ENCODE results near the gene STH. TPM values are rescaled to one million over a fixed set of nuclear protein-coding genes. Genes with fewer than 3 reads are reported as not detected.

The STH gene
- polyA plus RNA-seq, 2 of the 4 experiments (the other 2 are of a cell fraction) = not detected

GRCh38 chr17:45993962-45994627 lies 5.0 kb upstream of the STH start (continued):
- TF ChIP-seq CTCF (IDR thresholded peaks at IDR 0.05) (no peak), MAFK (IDR thresholded peaks at IDR 0.05; ENCODE audit: partially characterized antibody) (no peak)
- TF ChIP-seq, protein P1, sequence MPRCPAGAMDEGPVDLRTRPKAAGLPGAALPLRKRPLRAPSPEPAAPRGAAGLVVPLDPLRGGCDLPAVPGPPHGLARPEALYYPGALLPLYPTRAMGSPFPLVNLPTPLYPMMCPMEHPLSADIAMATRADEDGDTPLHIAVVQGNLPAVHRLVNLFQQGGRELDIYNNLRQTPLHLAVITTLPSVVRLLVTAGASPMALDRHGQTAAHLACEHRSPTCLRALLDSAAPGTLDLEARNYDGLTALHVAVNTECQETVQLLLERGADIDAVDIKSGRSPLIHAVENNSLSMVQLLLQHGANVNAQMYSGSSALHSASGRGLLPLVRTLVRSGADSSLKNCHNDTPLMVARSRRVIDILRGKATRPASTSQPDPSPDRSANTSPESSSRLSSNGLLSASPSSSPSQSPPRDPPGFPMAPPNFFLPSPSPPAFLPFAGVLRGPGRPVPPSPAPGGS (IDR thresholded peaks at IDR 0.05) = no peak
- TF ChIP-seq, protein P2, sequence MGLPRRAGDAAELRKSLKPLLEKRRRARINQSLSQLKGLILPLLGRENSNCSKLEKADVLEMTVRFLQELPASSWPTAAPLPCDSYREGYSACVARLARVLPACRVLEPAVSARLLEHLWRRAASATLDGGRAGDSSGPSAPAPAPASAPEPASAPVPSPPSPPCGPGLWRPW (IDR thresholded peaks at IDR 0.05) = no peak

DNA sequence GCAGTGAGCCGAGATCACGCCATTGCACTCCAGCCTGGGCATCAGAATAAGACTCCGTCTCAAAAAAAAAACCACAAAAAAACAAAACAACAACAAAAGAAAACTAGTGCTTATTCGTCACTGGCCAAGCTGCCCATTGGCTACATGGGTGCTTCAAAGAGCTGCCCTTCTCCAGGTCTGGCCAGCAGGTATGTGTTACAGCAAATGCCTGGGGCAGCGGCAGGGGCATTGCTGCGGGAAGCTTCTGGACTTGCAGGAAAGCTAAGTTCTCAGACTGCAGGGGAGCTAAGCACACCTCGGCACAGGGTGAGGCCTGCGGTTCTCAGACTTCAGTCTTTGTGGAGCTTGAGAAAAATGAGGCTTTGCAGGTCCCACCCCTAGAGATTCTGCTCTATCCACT lies 4.1 kb upstream of the STH start:
- DNase-seq (ENCODE audit: low read depth in 1 of 2, low spot score in 1 of 2) = no peak
- WGBS (ENCODE audit: missing lambda C conversion rate) = 88% methylated on average over 8 of the region's 8 CpGs
- no peak overlapping the region for H3K4me2 ChIP-seq
- FAIRE-seq = no peak
- H3K9me3 ChIP-seq = no peaks in the 10 kb centered on the region
- ChIA-PET CTCF (interaction anchor here (0.9 to 1.6 kb wide), 8 partner anchors 8 to 355 kb away, joined by 3 to 7 read pairs (median 4); partner anchors contain the start of gene KANSL1), POLR2A (no interaction called here)
- TF ChIP-seq SREBF2 (IDR thresholded peaks at IDR 0.05) = no peak
- no peak for TF ChIP-seq POLR2A (IDR thresholded peaks at IDR 0.05; ENCODE audit: low read length)
- TF ChIP-seq GATA3 (IDR thresholded peaks at IDR 0.05; ENCODE audit: borderline replicate concordance) = no peak
- no peak for TF ChIP-seq ZC3H11A (IDR thresholded peaks at IDR 0.05)
- TF ChIP-seq HMGXB4 (CRISPR knock-in tag; IDR thresholded peaks at IDR 0.05; ENCODE audit: borderline replicate concordance) = no peak
- no peak for TF ChIP-seq SMC3 (IDR thresholded peaks at IDR 0.05)
- TF ChIP-seq, protein P2 (IDR thresholded peaks at IDR 0.05) = no peak
- no peak overlapping the region for H3K4me3 ChIP-seq
- H3K4me1 ChIP-seq = no peaks in the 10 kb centered on the region
- no peak for ATAC-seq
- no peak overlapping the region for H3K27ac ChIP-seq

DNA sequence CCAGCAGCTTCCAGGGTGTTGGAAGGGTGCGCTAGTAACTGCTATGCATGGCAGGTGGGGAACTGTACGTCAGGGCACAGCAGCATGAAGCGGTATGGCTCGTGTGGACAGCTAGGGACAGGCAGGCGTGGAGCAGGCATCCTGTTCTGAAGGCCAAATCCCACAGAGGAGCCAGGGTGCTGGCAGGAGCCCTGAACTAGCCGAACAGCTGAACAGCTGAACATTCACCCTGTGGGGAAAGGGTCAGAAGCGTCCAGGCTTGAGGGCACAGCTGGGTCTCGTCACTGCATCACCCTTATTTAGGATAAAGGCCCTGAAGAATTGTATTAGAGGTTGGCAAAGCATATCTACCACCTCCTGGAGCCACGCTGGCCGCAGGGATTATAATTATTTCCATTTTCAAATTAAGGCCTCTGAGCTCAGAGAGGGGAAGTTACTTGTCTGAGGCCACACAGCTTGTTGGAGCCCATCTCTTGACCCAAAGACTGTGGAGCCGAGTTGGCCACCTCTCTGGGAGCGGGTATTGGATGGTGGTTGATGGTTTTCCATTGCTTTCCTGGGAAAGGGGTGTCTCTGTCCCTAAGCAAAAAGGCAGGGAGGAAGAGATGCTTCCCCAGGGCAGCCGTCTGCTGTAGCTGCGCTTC lies 3.3 kb upstream of the STH start:
- WGBS (ENCODE audit: missing lambda C conversion rate) = 77% methylated on average over 14 of the region's 14 CpGs
- ChIA-PET POLR2A (no interaction called here), CTCF (interaction anchor here (0.9 to 1.6 kb wide), 7 partner anchors 9 to 355 kb away, joined by 3 to 7 read pairs (median 4); partner anchors contain the start of gene KANSL1)
- peak; percentile 9 to 13; a peak in 1 of 6 replicates for ATAC-seq
- FAIRE-seq = no peak
- Histone ChIP-seq H3K4me2 (no peak overlapping the region), H3K4me1 (no peaks in the 10 kb centered on the region), H3K27ac (no peak overlapping the region), H3K9me3 (no peaks in the 10 kb centered on the region), H3K4me3 (no peak overlapping the region)
- DNase-seq (ENCODE audit: low read depth in 1 of 2, low spot score in 1 of 2) = no peak
- TF ChIP-seq EHF (CRISPR knock-in tag; IDR thresholded peaks at IDR 0.05) (no peak), HOXB5 (CRISPR knock-in tag; IDR thresholded peaks at IDR 0.05) (no peak), RARB (CRISPR knock-in tag; IDR thresholded peaks at IDR 0.05) (no peak), SMC3 (IDR thresholded peaks at IDR 0.05) (no peak), JUN (IDR thresholded peaks at IDR 0.05) (no peak), ATOH8 (CRISPR knock-in tag; IDR thresholded peaks at IDR 0.05; ENCODE audit: low read depth) (no peak), MAFK (IDR thresholded peaks at IDR 0.05; ENCODE audit: partially characterized antibody) (no peak), NPAS2 (CRISPR knock-in tag; IDR thresholded peaks at IDR 0.05; ENCODE audit: borderline replicate concordance) (no peak), HDAC2 (IDR thresholded peaks at IDR 0.05) (no peak), TP53 (CRISPR knock-in tag; IDR thresholded peaks at IDR 0.05) (no peak), NFE2L2 (conservative IDR thresholded peaks at IDR 0.05; ENCODE audit: low read length) (no peak), ZC3H11A (IDR thresholded peaks at IDR 0.05) (no peak), POLR2AphosphoS2 (conservative IDR thresholded peaks at IDR 0.05; ENCODE audit: low read length) (no peak)
- TF ChIP-seq, protein P3, sequence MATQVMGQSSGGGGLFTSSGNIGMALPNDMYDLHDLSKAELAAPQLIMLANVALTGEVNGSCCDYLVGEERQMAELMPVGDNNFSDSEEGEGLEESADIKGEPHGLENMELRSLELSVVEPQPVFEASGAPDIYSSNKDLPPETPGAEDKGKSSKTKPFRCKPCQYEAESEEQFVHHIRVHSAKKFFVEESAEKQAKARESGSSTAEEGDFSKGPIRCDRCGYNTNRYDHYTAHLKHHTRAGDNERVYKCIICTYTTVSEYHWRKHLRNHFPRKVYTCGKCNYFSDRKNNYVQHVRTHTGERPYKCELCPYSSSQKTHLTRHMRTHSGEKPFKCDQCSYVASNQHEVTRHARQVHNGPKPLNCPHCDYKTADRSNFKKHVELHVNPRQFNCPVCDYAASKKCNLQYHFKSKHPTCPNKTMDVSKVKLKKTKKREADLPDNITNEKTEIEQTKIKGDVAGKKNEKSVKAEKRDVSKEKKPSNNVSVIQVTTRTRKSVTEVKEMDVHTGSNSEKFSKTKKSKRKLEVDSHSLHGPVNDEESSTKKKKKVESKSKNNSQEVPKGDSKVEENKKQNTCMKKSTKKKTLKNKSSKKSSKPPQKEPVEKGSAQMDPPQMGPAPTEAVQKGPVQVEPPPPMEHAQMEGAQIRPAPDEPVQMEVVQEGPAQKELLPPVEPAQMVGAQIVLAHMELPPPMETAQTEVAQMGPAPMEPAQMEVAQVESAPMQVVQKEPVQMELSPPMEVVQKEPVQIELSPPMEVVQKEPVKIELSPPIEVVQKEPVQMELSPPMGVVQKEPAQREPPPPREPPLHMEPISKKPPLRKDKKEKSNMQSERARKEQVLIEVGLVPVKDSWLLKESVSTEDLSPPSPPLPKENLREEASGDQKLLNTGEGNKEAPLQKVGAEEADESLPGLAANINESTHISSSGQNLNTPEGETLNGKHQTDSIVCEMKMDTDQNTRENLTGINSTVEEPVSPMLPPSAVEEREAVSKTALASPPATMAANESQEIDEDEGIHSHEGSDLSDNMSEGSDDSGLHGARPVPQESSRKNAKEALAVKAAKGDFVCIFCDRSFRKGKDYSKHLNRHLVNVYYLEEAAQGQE (IDR thresholded peaks at IDR 0.05) = no peak
- TF ChIP-seq, protein P4, sequence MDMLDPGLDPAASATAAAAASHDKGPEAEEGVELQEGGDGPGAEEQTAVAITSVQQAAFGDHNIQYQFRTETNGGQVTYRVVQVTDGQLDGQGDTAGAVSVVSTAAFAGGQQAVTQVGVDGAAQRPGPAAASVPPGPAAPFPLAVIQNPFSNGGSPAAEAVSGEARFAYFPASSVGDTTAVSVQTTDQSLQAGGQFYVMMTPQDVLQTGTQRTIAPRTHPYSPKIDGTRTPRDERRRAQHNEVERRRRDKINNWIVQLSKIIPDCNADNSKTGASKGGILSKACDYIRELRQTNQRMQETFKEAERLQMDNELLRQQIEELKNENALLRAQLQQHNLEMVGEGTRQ (IDR thresholded peaks at IDR 0.05) = no peak

All from A549 (cell line).